ENCODE measurements around the gene ERVV-1.
"Not testable (repeated sequence)": the region's sequence is repeated elsewhere in the genome, so short reads cannot be mapped to it uniquely, and the experiment has no call there.

ERVV-1 gene

GRCh38 chr19:53013621-53014020, at the start of gene ERVV-1:
Gene ERVV-1, plus strand, starts transcription at chr19:53013921. Its CDS starts 170 bp downstream, at chr19:53014091.
- ATAC-seq (replicated peaks; ENCODE audit: extremely low read depth, poor library complexity, severe bottlenecking): no peak
- H3K4me3 Mint-ChIP-seq: no peak within 1 kb of the TSS
- H3K27ac Mint-ChIP-seq (ENCODE audit: low read depth): no peak within 1 kb of the TSS
- H3K27me3 Mint-ChIP-seq: peaks cover 14% of the 10 kb centered on the region
- no peaks in the 10 kb centered on the region for H3K36me3 Mint-ChIP-seq (ENCODE audit: insufficient read depth)
- no peaks in the 10 kb centered on the region for H3K4me1 Mint-ChIP-seq
- no peak for DNase-seq (ENCODE audit: low spot score in 2 of 2)
- H3K9me3 Mint-ChIP-seq: peaks cover 6% of the 10 kb centered on the region

DNA sequence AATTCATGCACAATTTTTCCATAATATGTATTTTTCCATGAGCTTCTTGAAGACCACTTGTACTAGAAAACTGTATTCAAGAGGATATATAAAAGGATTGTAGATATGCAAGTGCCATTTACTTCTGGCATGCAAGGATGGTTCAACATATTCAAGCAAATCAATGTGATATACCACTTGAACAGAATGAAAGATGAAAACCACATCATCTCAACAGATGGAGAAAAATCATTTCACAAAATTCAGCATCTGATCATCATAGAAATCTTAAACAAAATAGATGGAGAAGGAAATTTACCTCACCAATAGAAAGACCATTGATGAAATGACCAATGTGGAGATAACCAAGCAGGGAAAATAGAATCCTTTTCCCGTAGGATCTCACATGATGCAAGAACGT, 45.9 kb upstream of the ERVV-1 start:
- Mint-ChIP-seq H3K27ac (ENCODE audit: low read depth) (no peak overlapping the region), H3K36me3 (ENCODE audit: insufficient read depth) (peaks cover 5% of the 10 kb centered on the region), H3K27me3 (peaks cover 10% of the 10 kb centered on the region), H3K4me1 (peaks cover 10% of the 10 kb centered on the region), H3K4me3 (no peak overlapping the region), H3K9me3 (peaks cover 15% of the 10 kb centered on the region)
- DNase-seq (ENCODE audit: low spot score in 2 of 2) (no peak), ATAC-seq (replicated peaks; ENCODE audit: extremely low read depth, poor library complexity, severe bottlenecking) (no peak)

GRCh38 chr19:52981329-52981728, 32.4 kb upstream of the ERVV-1 start:
- H3K36me3 Mint-ChIP-seq (ENCODE audit: insufficient read depth): no peaks in the 10 kb centered on the region
- DNase-seq (ENCODE audit: low spot score in 2 of 2) (no peak), ATAC-seq (replicated peaks; ENCODE audit: extremely low read depth, poor library complexity, severe bottlenecking) (no peak)
- no peak overlapping the region for H3K4me3 Mint-ChIP-seq
- H3K27ac Mint-ChIP-seq (ENCODE audit: low read depth): no peak overlapping the region
- no peaks in the 10 kb centered on the region for H3K27me3 Mint-ChIP-seq
- H3K9me3 Mint-ChIP-seq: no peaks in the 10 kb centered on the region
- no peaks in the 10 kb centered on the region for H3K4me1 Mint-ChIP-seq

DNA sequence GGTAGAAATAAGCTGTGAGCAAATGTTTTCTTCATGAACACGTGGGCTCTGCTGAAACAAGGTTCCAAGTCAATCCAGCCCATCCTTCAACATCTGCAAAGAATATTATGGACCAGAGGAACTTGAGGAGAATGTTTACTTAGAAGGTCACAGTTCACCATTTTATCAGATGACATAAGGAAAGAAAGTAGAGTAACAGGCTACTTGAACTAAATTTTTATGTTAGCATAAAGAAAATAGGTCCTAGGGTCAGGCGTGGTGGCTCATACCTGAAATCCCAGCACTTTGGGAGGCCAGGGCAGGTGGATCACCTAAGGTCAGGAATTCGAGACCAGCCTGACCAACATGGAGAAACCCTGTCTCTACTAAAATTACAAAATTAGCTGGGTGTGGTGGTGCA, 30.6 kb upstream of the ERVV-1 start:
- ATAC-seq (replicated peaks; ENCODE audit: extremely low read depth, poor library complexity, severe bottlenecking); H3K36me3 Mint-ChIP-seq (ENCODE audit: insufficient read depth); H3K27ac Mint-ChIP-seq (ENCODE audit: low read depth); H3K4me1 Mint-ChIP-seq; DNase-seq (ENCODE audit: low spot score in 2 of 2); H3K4me3 Mint-ChIP-seq; H3K9me3 Mint-ChIP-seq; H3K27me3 Mint-ChIP-seq: not testable (repeated sequence)

- Mint-ChIP-seq H3K4me3 (no peak overlapping the region), H3K4me1 (peaks cover 6% of the 10 kb centered on the region), H3K36me3 (ENCODE audit: insufficient read depth) (peaks cover 2% of the 10 kb centered on the region), H3K9me3 (peaks cover 6% of the 10 kb centered on the region), H3K27me3 (no peaks in the 10 kb centered on the region), H3K27ac (ENCODE audit: low read depth) (no peak overlapping the region)
- no peak for DNase-seq (ENCODE audit: low spot score in 2 of 2)
- ATAC-seq (replicated peaks; ENCODE audit: extremely low read depth, poor library complexity, severe bottlenecking): no peak
Measured at GRCh38 chr19:52987221-52987620, 26.5 kb upstream of the ERVV-1 start.

DNA sequence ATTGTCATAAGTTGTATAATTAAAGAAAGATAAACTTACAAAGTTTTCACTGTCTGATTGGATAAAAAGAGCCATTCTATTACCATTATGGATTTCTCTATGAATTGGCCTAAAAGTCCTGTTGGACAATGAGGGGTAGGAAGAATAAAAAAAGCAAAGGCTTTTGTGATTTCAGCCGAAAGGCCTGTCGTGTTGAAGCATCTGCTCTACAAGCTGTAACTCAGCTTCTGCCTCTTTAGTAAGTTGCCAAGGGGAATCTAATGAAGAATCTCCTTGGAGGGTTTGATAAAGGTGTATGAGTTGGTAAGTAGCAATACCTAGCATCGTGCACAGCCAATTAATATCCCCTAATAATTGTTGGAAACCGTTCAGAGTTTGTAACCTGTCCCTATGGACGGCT, 25.2 kb upstream of the ERVV-1 start:
- no peak for ATAC-seq (replicated peaks; ENCODE audit: extremely low read depth, poor library complexity, severe bottlenecking)
- Mint-ChIP-seq H3K4me3 (no peak overlapping the region), H3K4me1 (peaks cover 10% of the 10 kb centered on the region), H3K9me3 (peaks cover 6% of the 10 kb centered on the region), H3K36me3 (ENCODE audit: insufficient read depth) (peaks cover 4% of the 10 kb centered on the region), H3K27me3 (no peaks in the 10 kb centered on the region), H3K27ac (ENCODE audit: low read depth) (no peak overlapping the region)
- DNase-seq (ENCODE audit: low spot score in 2 of 2): no peak

DNA sequence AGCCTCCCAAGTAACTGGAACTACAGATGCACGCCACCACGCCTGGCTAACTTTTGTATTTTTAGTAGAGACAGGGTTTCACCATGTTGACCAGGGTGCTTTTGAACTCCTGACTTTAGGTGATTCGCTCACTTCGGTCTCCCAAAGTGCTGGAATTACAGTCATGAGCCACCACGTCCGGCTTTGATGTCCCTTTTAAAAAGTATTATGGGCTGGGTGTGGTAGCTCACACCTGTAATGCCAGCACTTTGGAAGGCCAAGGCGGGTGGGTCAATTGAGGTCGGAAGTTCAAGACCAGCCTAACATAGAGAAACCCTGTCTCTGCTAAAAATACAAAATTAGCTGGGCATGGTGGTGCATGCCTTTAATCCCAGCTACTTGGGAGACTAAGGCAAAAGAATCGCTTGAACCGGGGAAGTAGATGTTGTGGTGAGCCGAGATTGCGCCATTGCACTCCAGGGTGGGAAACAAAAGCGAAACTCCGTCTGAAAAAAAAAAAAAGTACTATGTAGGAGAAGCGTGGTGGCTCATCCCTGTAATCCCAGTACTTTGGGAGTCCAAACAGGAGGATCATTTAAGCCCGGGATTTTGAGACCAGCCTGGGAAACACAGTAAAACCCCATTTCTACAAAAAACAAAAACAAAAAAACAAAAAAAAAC, 22.8 kb upstream of the ERVV-1 start:
- H3K4me1 Mint-ChIP-seq: peaks cover 10% of the 10 kb centered on the region
- no peak overlapping the region for H3K27ac Mint-ChIP-seq (ENCODE audit: low read depth)
- peaks cover 5% of the 10 kb centered on the region for H3K36me3 Mint-ChIP-seq (ENCODE audit: insufficient read depth)
- H3K9me3 Mint-ChIP-seq: peaks cover 6% of the 10 kb centered on the region
- DNase-seq (ENCODE audit: low spot score in 2 of 2) (no peak), ATAC-seq (replicated peaks; ENCODE audit: extremely low read depth, poor library complexity, severe bottlenecking) (no peak)
- H3K27me3 Mint-ChIP-seq: no peaks in the 10 kb centered on the region
- no peak overlapping the region for H3K4me3 Mint-ChIP-seq

- Mint-ChIP-seq H3K4me3 (peak overlapping the region; percentile 64), H3K4me1 (peaks cover 10% of the 10 kb centered on the region), H3K27ac (ENCODE audit: low read depth) (no peak overlapping the region), H3K9me3 (peaks cover 5% of the 10 kb centered on the region), H3K36me3 (ENCODE audit: insufficient read depth) (peaks cover 5% of the 10 kb centered on the region), H3K27me3 (no peaks in the 10 kb centered on the region)
- DNase-seq (ENCODE audit: low spot score in 2 of 2): no peak
- ATAC-seq (replicated peaks; ENCODE audit: extremely low read depth, poor library complexity, severe bottlenecking): no peak
Measured at GRCh38 chr19:52991484-52991883, 22.2 kb upstream of the ERVV-1 start.

- DNase-seq (ENCODE audit: low spot score in 2 of 2): no peak
- H3K27me3 Mint-ChIP-seq: no peaks in the 10 kb centered on the region
- H3K9me3 Mint-ChIP-seq: no peaks in the 10 kb centered on the region
Measured at GRCh38 chr19:52992109-52993004, 21.4 kb upstream of the ERVV-1 start.

GRCh38 chr19:52993342-52994178, 20.2 kb upstream of the ERVV-1 start:
- ATAC-seq (replicated peaks; ENCODE audit: extremely low read depth, poor library complexity, severe bottlenecking) (peak; percentile 88), DNase-seq (ENCODE audit: low spot score in 2 of 2) (peak; percentile 76)
- Mint-ChIP-seq H3K4me1 (peaks cover 10% of the 10 kb centered on the region), H3K36me3 (ENCODE audit: insufficient read depth) (peaks cover 5% of the 10 kb centered on the region), H3K9me3 (no peaks in the 10 kb centered on the region), H3K4me3 (peak overlapping the region; percentile 64), H3K27me3 (peaks cover 3% of the 10 kb centered on the region), H3K27ac (ENCODE audit: low read depth) (no peak overlapping the region)

More at GRCh38 chr19:52992109-52993004, 21.4 kb upstream of the ERVV-1 start:
- H3K4me1 Mint-ChIP-seq: peaks cover 10% of the 10 kb centered on the region
- ATAC-seq (replicated peaks; ENCODE audit: extremely low read depth, poor library complexity, severe bottlenecking): no peak
- no peak overlapping the region for H3K27ac Mint-ChIP-seq (ENCODE audit: low read depth)
- H3K36me3 Mint-ChIP-seq (ENCODE audit: insufficient read depth): peaks cover 5% of the 10 kb centered on the region
- peak overlapping the region; percentile 64 for H3K4me3 Mint-ChIP-seq

DNA sequence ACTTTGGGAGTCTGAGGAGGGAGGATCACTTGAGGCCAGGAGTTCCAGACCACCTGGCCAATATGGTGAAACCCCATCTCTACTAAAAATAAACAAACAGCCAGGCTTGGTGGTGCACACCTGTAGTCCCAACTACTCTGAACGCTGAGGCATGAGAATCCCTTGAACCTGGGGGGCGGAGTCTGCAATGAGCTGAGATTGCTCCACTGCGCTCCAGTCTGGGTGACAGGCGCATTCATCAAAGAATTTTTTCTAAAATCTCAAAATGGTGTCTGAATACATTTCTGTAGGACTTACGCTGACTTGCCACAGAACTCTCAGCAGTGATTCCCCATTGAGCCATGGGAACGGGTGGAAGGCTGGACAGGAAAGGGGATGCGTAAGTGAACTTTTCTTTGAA, 18.0 kb upstream of the ERVV-1 start:
- DNase-seq (ENCODE audit: low spot score in 2 of 2) (no peak), ATAC-seq (replicated peaks; ENCODE audit: extremely low read depth, poor library complexity, severe bottlenecking) (no peak)
- Mint-ChIP-seq H3K27ac (ENCODE audit: low read depth) (no peak overlapping the region), H3K36me3 (ENCODE audit: insufficient read depth) (peaks cover 5% of the 10 kb centered on the region), H3K9me3 (no peaks in the 10 kb centered on the region), H3K27me3 (peaks cover 14% of the 10 kb centered on the region), H3K4me3 (no peak overlapping the region), H3K4me1 (peaks cover 10% of the 10 kb centered on the region)

DNA sequence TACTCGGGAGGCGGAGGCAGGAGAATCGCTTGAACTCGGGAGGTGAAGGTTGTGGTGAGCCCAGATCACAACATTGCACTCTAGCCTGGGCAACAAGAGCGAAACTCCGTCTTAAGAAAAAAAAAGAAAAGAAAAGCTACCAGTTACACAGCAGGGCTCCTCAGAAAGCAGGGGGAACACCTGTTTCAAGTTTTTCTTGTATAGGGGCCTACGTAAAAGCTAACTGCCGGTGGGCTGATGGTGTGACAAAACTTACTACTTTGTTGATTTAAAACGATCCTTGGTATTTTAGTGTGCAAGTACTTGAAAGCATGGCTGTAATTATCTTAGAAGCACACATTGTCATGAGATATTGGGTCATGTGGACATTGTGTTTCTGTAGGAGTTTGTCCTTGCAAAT, 15.7 kb upstream of the ERVV-1 start:
- peaks cover 14% of the 10 kb centered on the region for H3K27me3 Mint-ChIP-seq
- no peaks in the 10 kb centered on the region for H3K9me3 Mint-ChIP-seq
- H3K4me1 Mint-ChIP-seq: no peaks in the 10 kb centered on the region
- H3K4me3 Mint-ChIP-seq: no peak overlapping the region
- no peak for DNase-seq (ENCODE audit: low spot score in 2 of 2)
- no peak overlapping the region for H3K27ac Mint-ChIP-seq (ENCODE audit: low read depth)
- ATAC-seq (replicated peaks; ENCODE audit: extremely low read depth, poor library complexity, severe bottlenecking): no peak
- H3K36me3 Mint-ChIP-seq (ENCODE audit: insufficient read depth): peaks cover 3% of the 10 kb centered on the region
